Esophagus muscularis mucosa (tissue), 4 donors: ENCODE measurements around the gene PTPRE. TPM values are rescaled to one million over a fixed set of nuclear protein-coding genes. Genes with fewer than 3 reads are reported as not detected.

ENCODE experiments used
- DNase-seq: peaks from one replicate; pipeline ENCODE4 v3.0.0-alpha.2; 2017; ENCODE audit errors: extremely low spot score
- H3K27ac ChIP-seq, 4 donors: fragments of 200-600 bp; sonication (generic); replicated peaks in 1 of 4; 1 replicate in 3 of 4; 2 replicates in 1 of 4; pipeline ENCODE4 v1.5.1; 2016 to 2019; ENCODE audit warnings: mild to moderate bottlenecking in 1 of 4
- H3K27me3 ChIP-seq, 4 donors: fragments of 200-600 bp; sonication (generic); one replicate each; pipeline versions ENCODE4 v1.5.1 to v1.6.0; 2016 to 2019
- H3K36me3 ChIP-seq, 4 donors: fragments of 200-600 bp; sonication (generic); one replicate each; pipeline ENCODE4 v1.5.1; 2016 to 2019
- H3K4me1 ChIP-seq, 4 donors: fragments of 200-600 bp; sonication (generic); one replicate each; pipeline ENCODE4 v1.5.1; 2016 to 2019
- H3K4me3 ChIP-seq, 4 donors: fragments of 200-600 bp; sonication (generic); 1 replicate in 2 of 4; 2 replicates in 2 of 4; pipeline ENCODE4 v1.5.1; 2016 to 2019; ENCODE audit warnings: mild to moderate bottlenecking in 4 of 4, moderate library complexity in 1 of 4
- H3K9me3 ChIP-seq, 4 donors: fragments of 200-600 bp; sonication (generic); 1 replicate in 3 of 4; 2 replicates in 1 of 4; pipeline ENCODE4 v1.5.1; 2016 to 2019
- EP300 ChIP-seq: sonication (generic); formaldehyde crosslinking; IDR thresholded peaks from one replicate; pipeline ENCODE4 v1.6.1; 2017; ENCODE audit warnings: antibody characterized with exemption
- POLR2A ChIP-seq: fragments of 450-650 bp; IDR thresholded peaks from one replicate; pipeline ENCODE4 v1.6.1; 2017; ENCODE audit warnings: antibody characterized with exemption, moderate library complexity, mild to moderate bottlenecking, low read depth
- POLR2AphosphoS5 ChIP-seq, 2 donors: sonication (generic); formaldehyde crosslinking; IDR thresholded peaks; one replicate each; pipeline ENCODE4 v1.6.1; 2017; ENCODE audit warnings: antibody characterized with exemption in 2 of 2
- WGBS: methylation state at CpG from one replicate; pipeline ENCODE4 v1.1.5; 2018; 5-methylcytosine and 5-hydroxymethylcytosine counted together
- intact Hi-C: fragments of 100-400 bp; cut with DNase I; formaldehyde crosslinking; loops from one replicate; pipeline ENCODE4 v1.15.1; 2023
- total RNA-seq, 4 donors: library from RNA; depleted of rRNA; stranded (reverse); fragments of >200 nt; gene quantifications; one replicate each; pipeline versions ENCODE4 v1.1.0 to v1.2.1, GENCODE V29; 2016
- TF ChIP-seq, protein P1 (sequence below), 3 experiments: fragments of 200-600 bp in 2 of 3; fragments of 450-650 bp in 1 of 3; sonication (generic) in 2 of 3; IDR thresholded peaks; one replicate each; pipeline ENCODE4 v1.5.1; 2017 to 2019; ENCODE audit warnings: antibody characterized with exemption in 3 of 3, mild to moderate bottlenecking in 2 of 3, moderate library complexity in 1 of 3

PTPRE gene
- total RNA-seq, 4 donors from 2014 or later = 8.7 to 22.4 (median 13.3) TPM

DNA sequence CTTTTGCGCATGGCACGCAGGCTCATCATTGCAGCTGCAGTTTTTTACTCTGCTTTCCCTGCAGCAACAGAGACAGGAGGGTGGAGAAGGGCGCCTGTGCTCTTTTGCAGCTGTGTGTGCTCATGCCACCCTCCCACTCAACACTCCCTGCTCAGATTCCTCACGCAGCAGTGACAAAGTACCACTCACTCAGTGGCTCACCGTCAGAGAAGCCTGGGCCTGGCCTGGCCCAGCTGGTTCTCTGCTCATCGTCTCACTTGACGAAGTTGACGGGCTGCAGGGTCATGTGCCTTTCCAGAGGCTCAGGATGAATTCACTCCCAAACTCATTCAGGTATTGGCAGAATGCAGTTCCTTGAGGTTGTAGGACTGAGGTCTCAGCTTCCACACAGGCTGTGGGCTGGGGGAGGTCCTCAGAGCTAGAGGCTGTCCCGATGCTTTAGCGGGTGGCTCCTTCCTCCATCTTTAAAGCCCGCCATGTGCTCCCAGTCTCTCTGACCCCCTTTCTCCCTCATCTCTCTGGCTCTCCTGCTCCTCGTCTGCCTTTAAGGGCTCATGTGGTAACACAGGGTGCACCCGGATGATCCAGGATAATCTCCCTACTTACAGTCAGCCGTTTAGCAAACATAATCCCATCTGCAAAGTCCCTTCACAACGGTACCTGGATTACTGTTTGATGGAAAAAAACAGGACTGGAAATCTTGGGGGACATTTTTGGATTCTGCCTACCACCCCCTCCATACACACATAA, 25.8 kb downstream of the PTPRE start:
- TF ChIP-seq EP300 (no peak), POLR2A (no peak), POLR2AphosphoS5 (IDR thresholded peaks at IDR 0.05) (no peak)
- TF ChIP-seq, protein P1, sequence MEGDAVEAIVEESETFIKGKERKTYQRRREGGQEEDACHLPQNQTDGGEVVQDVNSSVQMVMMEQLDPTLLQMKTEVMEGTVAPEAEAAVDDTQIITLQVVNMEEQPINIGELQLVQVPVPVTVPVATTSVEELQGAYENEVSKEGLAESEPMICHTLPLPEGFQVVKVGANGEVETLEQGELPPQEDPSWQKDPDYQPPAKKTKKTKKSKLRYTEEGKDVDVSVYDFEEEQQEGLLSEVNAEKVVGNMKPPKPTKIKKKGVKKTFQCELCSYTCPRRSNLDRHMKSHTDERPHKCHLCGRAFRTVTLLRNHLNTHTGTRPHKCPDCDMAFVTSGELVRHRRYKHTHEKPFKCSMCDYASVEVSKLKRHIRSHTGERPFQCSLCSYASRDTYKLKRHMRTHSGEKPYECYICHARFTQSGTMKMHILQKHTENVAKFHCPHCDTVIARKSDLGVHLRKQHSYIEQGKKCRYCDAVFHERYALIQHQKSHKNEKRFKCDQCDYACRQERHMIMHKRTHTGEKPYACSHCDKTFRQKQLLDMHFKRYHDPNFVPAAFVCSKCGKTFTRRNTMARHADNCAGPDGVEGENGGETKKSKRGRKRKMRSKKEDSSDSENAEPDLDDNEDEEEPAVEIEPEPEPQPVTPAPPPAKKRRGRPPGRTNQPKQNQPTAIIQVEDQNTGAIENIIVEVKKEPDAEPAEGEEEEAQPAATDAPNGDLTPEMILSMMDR (IDR thresholded peaks at IDR 0.05) = no peak
- peaks cover 0 to 8% (median 3%) of the 10 kb centered on the region in 4 donors for H3K4me1 ChIP-seq
- H3K4me3 ChIP-seq = no peak overlapping the region
- H3K36me3 ChIP-seq = peaks cover 0 to 4% (median 0%) of the 10 kb centered on the region in 4 donors
- H3K9me3 ChIP-seq = peaks cover 0 to 7% (median 3%) of the 10 kb centered on the region in 4 donors
- 89% methylated on average over 12 of the region's 15 CpGs for WGBS
- no peak overlapping the region for H3K27ac ChIP-seq
- no peak for DNase-seq
- peaks cover 0 to 10% (median 0%) of the 10 kb centered on the region in 4 donors for H3K27me3 ChIP-seq
- intact Hi-C loops = no loop called here

DNA sequence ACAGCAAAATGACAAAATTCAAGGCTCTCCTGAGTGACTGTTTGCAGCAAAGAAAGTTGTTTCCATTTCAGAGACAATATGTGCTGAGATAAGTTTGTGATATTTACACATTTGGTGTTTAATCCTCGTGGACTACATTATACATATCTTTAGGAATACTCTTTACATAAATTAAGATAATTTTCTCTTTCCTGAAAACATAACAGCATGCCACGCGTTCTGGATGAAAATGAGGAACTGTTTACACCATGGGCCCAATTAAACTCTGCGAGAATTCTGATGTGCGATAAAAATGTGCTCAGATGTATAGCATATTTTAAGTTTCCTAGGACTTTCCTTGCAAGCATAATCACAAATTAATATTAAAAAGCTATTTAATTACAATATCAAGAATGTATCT, 26.4 kb downstream of the PTPRE start:
- Histone ChIP-seq H3K27me3 (peaks cover 0 to 10% (median 0%) of the 10 kb centered on the region in 4 donors), H3K4me1 (peaks cover 0 to 3% (median under 1%) of the 10 kb centered on the region in 4 donors), H3K4me3 (no peak overlapping the region), H3K9me3 (peaks cover 0 to 7% (median 3%) of the 10 kb centered on the region in 4 donors), H3K27ac (no peak overlapping the region), H3K36me3 (peaks cover 0 to 4% (median 0%) of the 10 kb centered on the region in 4 donors)
- no peak for TF ChIP-seq POLR2A
- TF ChIP-seq POLR2AphosphoS5 (IDR thresholded peaks at IDR 0.05) = no peak
- no peak for TF ChIP-seq EP300
- TF ChIP-seq, protein P1 (IDR thresholded peaks at IDR 0.05) = no peak
- 86% methylated on average over 5 of the region's 5 CpGs for WGBS
- intact Hi-C loops = no loop called here
- no peak for DNase-seq

DNA sequence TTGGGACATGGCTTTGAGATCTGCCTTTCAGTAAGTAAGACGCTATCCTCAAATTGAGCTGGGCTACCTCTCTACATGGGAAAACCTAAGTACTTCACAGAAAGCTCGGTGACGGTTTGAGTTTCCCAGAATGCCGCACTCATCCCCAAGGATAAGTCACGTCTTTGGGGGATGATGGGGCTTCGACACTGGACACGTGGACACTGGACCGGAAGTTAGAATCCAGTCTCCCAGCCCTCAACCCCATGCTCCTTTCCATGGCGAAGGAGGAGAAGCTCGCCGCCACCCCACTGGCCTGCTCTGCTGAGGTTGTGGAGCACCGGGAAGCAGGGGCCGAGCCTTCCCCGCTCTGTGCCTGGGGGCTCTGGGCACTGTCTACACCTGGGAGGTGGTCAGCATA, 27.5 kb downstream of the PTPRE start:
- 94% methylated on average over 8 of the region's 14 CpGs for WGBS
- TF ChIP-seq POLR2A (no peak), EP300 (no peak), POLR2AphosphoS5 (IDR thresholded peaks at IDR 0.05) (no peak)
- TF ChIP-seq, protein P1 (IDR thresholded peaks at IDR 0.05) = no peak
- Histone ChIP-seq H3K4me3 (no peak overlapping the region), H3K27ac (peak overlapping the region in 1 of 4 donors; percentile 10), H3K9me3 (peaks cover 0 to 7% (median 3%) of the 10 kb centered on the region in 4 donors), H3K27me3 (peaks cover 0 to 10% (median 0%) of the 10 kb centered on the region in 4 donors), H3K36me3 (peaks cover 0 to 4% (median 0%) of the 10 kb centered on the region in 4 donors), H3K4me1 (no peaks in the 10 kb centered on the region)
- intact Hi-C loops = no loop called here
- DNase-seq = no peak

DNA sequence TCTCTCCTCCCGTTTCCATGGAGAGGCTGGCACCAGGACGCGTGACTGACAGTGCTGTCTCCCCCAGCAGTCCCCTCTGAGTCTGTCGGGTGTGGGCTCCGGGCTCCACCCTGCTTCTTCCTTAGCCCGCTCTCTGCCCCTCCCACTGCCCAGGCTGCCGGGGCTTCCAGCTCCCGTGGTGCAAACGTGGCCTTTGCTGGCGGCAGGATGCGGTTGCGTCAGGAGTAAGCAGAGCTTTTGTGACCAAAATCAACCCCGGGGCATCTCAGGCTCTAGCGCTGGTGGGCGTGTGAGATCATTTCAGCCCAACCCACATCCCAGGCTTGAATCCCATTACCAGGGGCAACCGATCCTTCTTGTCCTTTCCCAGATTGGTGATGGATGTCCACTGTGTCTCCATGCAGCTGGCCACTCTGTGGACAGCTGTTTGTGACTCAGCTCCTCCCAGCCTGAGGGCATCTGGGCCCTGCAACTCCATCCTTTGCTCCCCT, 28.2 kb downstream of the PTPRE start:
- WGBS = 70% methylated on average over 14 of the region's 16 CpGs
- Histone ChIP-seq H3K4me3 (no peak overlapping the region), H3K9me3 (peaks cover 0 to 7% (median 3%) of the 10 kb centered on the region in 4 donors), H3K4me1 (no peaks in the 10 kb centered on the region), H3K36me3 (peaks cover 0 to 4% (median 0%) of the 10 kb centered on the region in 4 donors), H3K27me3 (peaks cover 0 to 15% (median 0%) of the 10 kb centered on the region in 4 donors), H3K27ac (peak overlapping the region in 1 of 4 donors; percentile 10)
- no peak for TF ChIP-seq POLR2AphosphoS5 (IDR thresholded peaks at IDR 0.05)
- intact Hi-C loops = no loop called here
- no peak for DNase-seq

DNA sequence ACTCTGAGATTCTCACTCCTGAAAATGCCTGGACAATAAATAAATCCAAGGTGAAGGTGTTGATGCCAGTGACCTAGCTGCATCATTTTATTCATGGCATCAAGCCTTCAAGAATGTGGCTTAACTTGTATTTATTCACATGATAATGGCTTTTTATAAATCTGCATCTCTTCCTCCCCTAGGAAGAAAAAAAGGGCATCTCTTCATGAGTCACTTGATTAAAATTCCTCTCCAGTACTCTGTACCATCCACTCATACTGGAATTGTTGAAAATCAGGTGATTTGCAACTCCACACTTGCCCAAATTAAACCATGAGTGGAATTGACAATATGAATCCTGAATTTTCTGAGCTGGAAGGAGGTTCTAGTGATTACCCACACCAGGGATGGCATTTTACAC, 30.2 kb downstream of the PTPRE start:
- peaks cover 0 to 21% (median 0%) of the 10 kb centered on the region in 4 donors for H3K27me3 ChIP-seq
- H3K4me3 ChIP-seq = no peak overlapping the region
- intact Hi-C loops = no loop called here
- H3K36me3 ChIP-seq = peaks cover 0 to 4% (median 0%) of the 10 kb centered on the region in 4 donors
- DNase-seq = no peak
- no peak for TF ChIP-seq POLR2AphosphoS5 (IDR thresholded peaks at IDR 0.05)
- TF ChIP-seq POLR2A = no peak
- TF ChIP-seq, protein P1 (IDR thresholded peaks at IDR 0.05) = no peak
- TF ChIP-seq EP300 = no peak
- no peak overlapping the region for H3K27ac ChIP-seq
- peaks cover 0 to 7% (median 3%) of the 10 kb centered on the region in 4 donors for H3K9me3 ChIP-seq
- H3K4me1 ChIP-seq = no peaks in the 10 kb centered on the region
